ENCODE measurements around the gene PRDM16.

- no peak for TF ChIP-seq ZNF274 (IDR thresholded peaks at IDR 0.05; ENCODE audit: low read depth, low read length)
- TF ChIP-seq YY1 (IDR thresholded peaks at IDR 0.05; ENCODE audit: insufficient read depth, insufficient read length) = no peak
These were observed 364.1 kb downstream of the PRDM16 start for GRCh38 chr1:3433076-3433475.
